Neural progenitor cell (in vitro differentiated cells): Measurements from ENCODE around the gene LBP. TPM values are rescaled to one million over a fixed set of nuclear protein-coding genes. Genes with fewer than 3 reads are reported as not detected.

Source experiments
- DNase-seq: peaks from one replicate; pipeline ENCODE4 v3.0.0-alpha.2; 2016; ENCODE audit warnings: low spot score
- H2AFZ ChIP-seq: fragments of 200-600 bp; sonication (generic); replicated peaks from 2 replicates; pipeline ENCODE4 v1.6.1; 2016; ENCODE audit warnings: antibody characterized with exemption
- H3F3A ChIP-seq: fragments of 200-600 bp; sonication (generic); 2 replicates; pipeline ENCODE4 v1.6.1; 2016; ENCODE audit warnings: antibody characterized with exemption, low read depth
- H3K27ac ChIP-seq: fragments of 200-600 bp; sonication (generic); 2 replicates; pipeline ENCODE4 v1.5.1; 2016; ENCODE audit warnings: mild to moderate bottlenecking
- H3K27me3 ChIP-seq: fragments of 200-600 bp; sonication (generic); 2 replicates; pipeline ENCODE4 v1.6.1; 2016; ENCODE audit warnings: mild to moderate bottlenecking, moderate library complexity
- H3K36me3 ChIP-seq: fragments of 200-600 bp; sonication (generic); 2 replicates; pipeline ENCODE4 v1.5.1; 2016
- H3K4me1 ChIP-seq: fragments of 200-600 bp; sonication (generic); 2 replicates; pipeline ENCODE4 v1.6.1; 2016; ENCODE audit warnings: mixed run types
- H3K4me2 ChIP-seq: fragments of 200-600 bp; sonication (generic); 2 replicates; pipeline ENCODE4 v1.6.1; 2016
- H3K4me3 ChIP-seq: fragments of 200-600 bp; sonication (generic); 2 replicates; pipeline ENCODE4 v1.5.1; 2016
- H3K79me2 ChIP-seq: fragments of 200-600 bp; sonication (generic); 2 replicates; pipeline ENCODE4 v1.6.1; 2016; ENCODE audit warnings: low read depth
- H3K9ac ChIP-seq: fragments of 200-600 bp; sonication (generic); 2 replicates; pipeline ENCODE4 v1.6.1; 2016
- H3K9me3 ChIP-seq: fragments of 200-600 bp; sonication (generic); 2 replicates; pipeline ENCODE4 v1.5.1; 2016; ENCODE audit warnings: low read depth
- H4K20me1 ChIP-seq: fragments of 200-600 bp; sonication (generic); 2 replicates; pipeline ENCODE4 v1.6.1; 2016; ENCODE audit warnings: low read depth
- H3K27ac Mint-ChIP-seq: 3 replicates; pipeline ENCODE4 v1.8.0; 2021; ENCODE audit warnings: mixed read lengths
- H3K27me3 Mint-ChIP-seq: 2 replicates; pipeline ENCODE4 v1.8.0; 2022; ENCODE audit warnings: low read depth, mild to moderate bottlenecking, inconsistent platforms, moderate library complexity, mixed read lengths; ENCODE audit not compliant: insufficient read depth
- H3K36me3 Mint-ChIP-seq: 3 replicates; pipeline ENCODE4 v1.8.0; 2021; ENCODE audit warnings: mixed read lengths
- H3K4me1 Mint-ChIP-seq: 3 replicates; pipeline ENCODE4 v1.8.0; 2021; ENCODE audit warnings: mixed read lengths
- H3K4me3 Mint-ChIP-seq: 3 replicates; pipeline ENCODE4 v1.8.0; 2021; ENCODE audit warnings: mild to moderate bottlenecking, moderate library complexity, mixed read lengths
- H3K9me3 Mint-ChIP-seq: 3 replicates; pipeline ENCODE4 v1.8.0; 2020; ENCODE audit warnings: mixed read lengths
- EZH2 ChIP-seq: fragments of 200-600 bp; sonication (generic); IDR thresholded peaks from 2 replicates; pipeline ENCODE4 v1.6.1; 2017; ENCODE audit warnings: antibody characterized with exemption, mild to moderate bottlenecking, moderate library complexity
- EZH2phosphoT487 ChIP-seq: fragments of 200-600 bp; sonication (generic); IDR thresholded peaks from 2 replicates; pipeline ENCODE4 v1.6.1; 2017; ENCODE audit warnings: antibody characterized with exemption
- total RNA-seq: library from RNA; depleted of rRNA; stranded (reverse); fragments of >200 nt; gene quantifications from 2 replicates; pipeline ENCODE4 v1.2.3, GENCODE V29; 2015; ENCODE audit warnings: low replicate concordance
- TF ChIP-seq, protein P1 (sequence below): fragments of 200-600 bp; sonication (generic); IDR thresholded peaks from 2 replicates; pipeline ENCODE4 v1.5.1; 2017; ENCODE audit warnings: antibody characterized with exemption, mild to moderate bottlenecking

The LBP gene
- total RNA-seq, 1 donor from 2014 or later, result not detected

DNA sequence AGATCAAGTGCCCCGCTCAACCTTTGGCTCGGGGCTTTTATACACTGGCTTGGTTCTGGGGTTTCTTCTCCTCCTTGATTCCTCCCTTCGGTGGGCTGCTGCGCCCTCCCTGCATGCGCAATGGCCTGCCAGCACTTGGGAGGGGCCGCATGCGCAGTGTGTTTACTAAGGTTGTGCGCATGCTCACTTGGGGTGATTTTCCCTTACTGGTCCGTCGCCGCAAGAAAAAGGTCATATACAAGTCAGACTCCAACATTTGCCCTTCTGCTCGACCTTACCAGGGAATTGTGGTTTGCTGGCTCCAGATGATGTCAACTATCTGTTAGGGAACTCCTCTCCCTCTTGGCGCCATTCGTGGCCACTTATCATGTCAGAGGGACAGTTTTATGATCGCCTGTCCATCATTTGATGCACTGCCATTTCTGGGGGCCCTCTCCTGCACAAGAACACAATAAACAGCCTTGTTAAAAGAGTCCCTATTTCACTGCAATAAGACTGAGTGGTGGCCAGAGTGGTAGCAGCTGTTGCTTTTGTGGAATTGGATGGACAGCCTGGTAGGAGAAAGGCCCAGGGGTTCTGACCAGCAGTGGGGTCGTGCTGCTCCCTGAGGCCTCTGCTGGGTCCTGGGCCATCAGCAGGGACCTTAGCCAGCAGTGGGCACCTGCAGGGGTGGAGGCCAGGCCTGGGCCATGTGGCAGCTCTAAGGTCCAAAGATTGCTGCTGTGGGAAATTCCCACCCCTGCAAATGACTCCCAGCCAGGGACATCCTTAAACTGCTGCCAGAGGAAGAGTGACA is 2.8 kb upstream of the LBP start:
- peaks cover 38% of the 10 kb centered on the region for H3F3A ChIP-seq
- peak overlapping the region; percentile 98 for H3K27ac Mint-ChIP-seq
- no peaks in the 10 kb centered on the region for H3K36me3 Mint-ChIP-seq
- H3K9ac ChIP-seq, result no peak overlapping the region
- no peaks in the 10 kb centered on the region for H3K27me3 ChIP-seq
- peaks cover 21% of the 10 kb centered on the region for H3K4me1 Mint-ChIP-seq
- H3K4me3 ChIP-seq, result no peak overlapping the region
- H3K79me2 ChIP-seq, result no peaks in the 10 kb centered on the region
- no peak for TF ChIP-seq EZH2
- TF ChIP-seq, protein P1, sequence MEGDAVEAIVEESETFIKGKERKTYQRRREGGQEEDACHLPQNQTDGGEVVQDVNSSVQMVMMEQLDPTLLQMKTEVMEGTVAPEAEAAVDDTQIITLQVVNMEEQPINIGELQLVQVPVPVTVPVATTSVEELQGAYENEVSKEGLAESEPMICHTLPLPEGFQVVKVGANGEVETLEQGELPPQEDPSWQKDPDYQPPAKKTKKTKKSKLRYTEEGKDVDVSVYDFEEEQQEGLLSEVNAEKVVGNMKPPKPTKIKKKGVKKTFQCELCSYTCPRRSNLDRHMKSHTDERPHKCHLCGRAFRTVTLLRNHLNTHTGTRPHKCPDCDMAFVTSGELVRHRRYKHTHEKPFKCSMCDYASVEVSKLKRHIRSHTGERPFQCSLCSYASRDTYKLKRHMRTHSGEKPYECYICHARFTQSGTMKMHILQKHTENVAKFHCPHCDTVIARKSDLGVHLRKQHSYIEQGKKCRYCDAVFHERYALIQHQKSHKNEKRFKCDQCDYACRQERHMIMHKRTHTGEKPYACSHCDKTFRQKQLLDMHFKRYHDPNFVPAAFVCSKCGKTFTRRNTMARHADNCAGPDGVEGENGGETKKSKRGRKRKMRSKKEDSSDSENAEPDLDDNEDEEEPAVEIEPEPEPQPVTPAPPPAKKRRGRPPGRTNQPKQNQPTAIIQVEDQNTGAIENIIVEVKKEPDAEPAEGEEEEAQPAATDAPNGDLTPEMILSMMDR, result no peak
- no peak for TF ChIP-seq EZH2phosphoT487
- no peaks in the 10 kb centered on the region for H3K9me3 ChIP-seq
- peaks cover 31% of the 10 kb centered on the region for H3K4me1 ChIP-seq
- H3K36me3 ChIP-seq, result no peaks in the 10 kb centered on the region
- peak overlapping the region; percentile 73 for H3K4me3 Mint-ChIP-seq
- H3K27ac ChIP-seq, result peak overlapping the region; percentile 69
- H4K20me1 ChIP-seq, result no peaks in the 10 kb centered on the region
- no peaks in the 10 kb centered on the region for H3K27me3 Mint-ChIP-seq
- H3K4me2 ChIP-seq, result peak overlapping the region; percentile 46
- peak overlapping the region; percentile 0 for H2AFZ ChIP-seq
- DNase-seq, result no peak
- H3K9me3 Mint-ChIP-seq, result no peaks in the 10 kb centered on the region

DNA sequence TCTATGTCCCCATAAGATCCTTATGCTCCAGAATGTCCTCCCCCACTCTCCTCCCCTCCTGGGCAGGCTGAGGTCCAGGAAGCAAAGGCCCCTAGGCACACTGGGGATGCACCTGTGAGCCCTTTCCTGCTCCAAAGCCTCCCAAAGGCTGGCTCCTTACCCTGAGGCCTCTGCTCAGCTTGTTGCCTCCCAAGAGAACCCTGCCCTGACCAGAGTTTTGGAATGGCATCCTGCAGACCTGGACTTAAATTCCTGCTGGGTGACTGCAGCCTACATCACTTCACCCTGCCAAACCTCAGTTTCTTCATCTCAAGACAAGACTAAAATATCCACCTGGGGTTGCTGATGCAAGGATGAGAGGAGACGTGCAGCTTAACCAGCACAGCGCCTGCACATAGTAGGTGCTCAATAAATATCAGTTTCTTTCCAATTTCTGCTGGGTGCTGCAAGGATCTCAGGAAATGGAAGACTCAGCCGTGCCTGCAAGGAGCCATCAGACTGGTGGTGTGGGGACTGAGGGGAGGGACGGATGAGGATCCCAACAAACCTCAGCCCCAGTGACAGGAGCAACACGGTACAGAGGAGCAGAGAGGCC is 2.1 kb upstream of the LBP start:
- no peaks in the 10 kb centered on the region for H3K9me3 Mint-ChIP-seq
- H3K27ac Mint-ChIP-seq, result no peak overlapping the region
- peaks cover 21% of the 10 kb centered on the region for H3K4me1 Mint-ChIP-seq
- no peak for DNase-seq
- no peaks in the 10 kb centered on the region for H3K9me3 ChIP-seq
- H4K20me1 ChIP-seq, result no peaks in the 10 kb centered on the region
- TF ChIP-seq, protein P1, result no peak
- TF ChIP-seq EZH2phosphoT487, result no peak
- TF ChIP-seq EZH2, result no peak
- no peak overlapping the region for H3K27ac ChIP-seq
- peaks cover 28% of the 10 kb centered on the region for H3K4me1 ChIP-seq
- no peaks in the 10 kb centered on the region for H3K27me3 Mint-ChIP-seq
- no peak overlapping the region for H3K4me3 ChIP-seq
- H3K9ac ChIP-seq, result no peak overlapping the region
- H3F3A ChIP-seq, result peaks cover 34% of the 10 kb centered on the region
- H3K36me3 ChIP-seq, result no peaks in the 10 kb centered on the region
- no peaks in the 10 kb centered on the region for H3K36me3 Mint-ChIP-seq
- H3K27me3 ChIP-seq, result no peaks in the 10 kb centered on the region
- no peaks in the 10 kb centered on the region for H3K79me2 ChIP-seq
- no peak overlapping the region for H2AFZ ChIP-seq
- H3K4me3 Mint-ChIP-seq, result no peak overlapping the region
- H3K4me2 ChIP-seq, result no peak overlapping the region

DNA sequence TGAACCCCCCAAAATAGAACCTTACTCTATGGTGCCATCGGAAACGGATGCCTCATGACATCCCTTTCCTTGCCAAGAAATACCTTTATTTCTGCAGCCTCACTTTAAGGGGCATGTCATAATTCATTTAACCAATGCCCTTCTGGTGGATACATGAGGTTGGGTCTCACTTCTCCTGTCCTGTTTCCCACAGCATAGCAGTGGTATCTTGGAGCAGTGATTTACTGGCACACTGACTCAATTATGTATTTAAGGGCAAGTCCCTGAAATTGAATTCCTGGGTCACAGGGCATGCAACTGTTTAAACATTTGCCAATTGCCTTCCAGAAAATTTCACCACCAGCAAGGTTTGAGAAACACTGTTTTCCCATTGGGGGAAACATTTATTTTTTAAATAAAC is 639 bp upstream of the LBP start:
- no peak overlapping the region for H3K4me3 Mint-ChIP-seq
- H3K4me1 Mint-ChIP-seq, result peaks cover 21% of the 10 kb centered on the region
- Histone ChIP-seq H3K9me3 (no peaks in the 10 kb centered on the region), H3K9ac (no peak overlapping the region), H2AFZ (no peak overlapping the region), H4K20me1 (no peaks in the 10 kb centered on the region), H3F3A (peaks cover 33% of the 10 kb centered on the region), H3K36me3 (no peaks in the 10 kb centered on the region), H3K79me2 (no peaks in the 10 kb centered on the region), H3K27me3 (no peaks in the 10 kb centered on the region), H3K27ac (no peak overlapping the region), H3K4me3 (no peak overlapping the region), H3K4me2 (no peak overlapping the region), H3K4me1 (peaks cover 19% of the 10 kb centered on the region)
- DNase-seq, result no peak
- TF ChIP-seq EZH2, result no peak
- TF ChIP-seq, protein P1, result no peak
- TF ChIP-seq EZH2phosphoT487, result no peak
- H3K27me3 Mint-ChIP-seq, result no peaks in the 10 kb centered on the region
- no peak overlapping the region for H3K27ac Mint-ChIP-seq
- H3K36me3 Mint-ChIP-seq, result no peaks in the 10 kb centered on the region
- no peaks in the 10 kb centered on the region for H3K9me3 Mint-ChIP-seq
